AG09309 (cell line): Measurements from ENCODE around the gene TWIST2.
A peak's percentile ranks its signal among the peaks of the same experiment; 100 is the strongest.

Experiments
- DNase-seq: peaks from one replicate; pipeline ENCODE4 v3.0.0-alpha.2; 2010; ENCODE audit warnings: low read depth
- H3K4me3 ChIP-seq: 2 replicates; pipeline ENCODE4 v1.5.1; 2011; ENCODE audit warnings: mild to moderate bottlenecking, low read depth, low read length, moderate library complexity; ENCODE audit not compliant: control insufficient read depth
- CTCF ChIP-seq: IDR thresholded peaks from 2 replicates; pipeline ENCODE4 v1.5.1; 2011; ENCODE audit warnings: mild to moderate bottlenecking, low read depth, low read length, inconsistent platforms; ENCODE audit not compliant: insufficient read depth, control insufficient read depth; ENCODE audit errors: missing control alignments

The TWIST2 gene

GRCh38 chr2:238874330-238875050 is 26.6 kb downstream of the TWIST2 start:
- no peak for DNase-seq
- no peak for TF ChIP-seq CTCF
- no peak overlapping the region for H3K4me3 ChIP-seq

- H3K4me3 ChIP-seq: no peak overlapping the region
- TF ChIP-seq CTCF: peak; percentile 52
- DNase-seq: no peak
Observed at GRCh38 chr2:238875101-238875470, 27.2 kb downstream of the TWIST2 start.

GRCh38 chr2:238875471-238876231 is 27.8 kb downstream of the TWIST2 start:
- no peak overlapping the region for H3K4me3 ChIP-seq
- DNase-seq: no peak
- no peak for TF ChIP-seq CTCF

- DNase-seq: no peak
- no peak overlapping the region for H3K4me3 ChIP-seq
- TF ChIP-seq CTCF: no peak
Observed at GRCh38 chr2:238876232-238876630, 28.3 kb downstream of the TWIST2 start.

- no peak for DNase-seq
- no peak for TF ChIP-seq CTCF
- no peak overlapping the region for H3K4me3 ChIP-seq
Observed at GRCh38 chr2:238878051-238878735, 30.3 kb downstream of the TWIST2 start.

GRCh38 chr2:238879043-238879442 is 31.2 kb downstream of the TWIST2 start:
- TF ChIP-seq CTCF: no peak
- H3K4me3 ChIP-seq: no peak overlapping the region
- no peak for DNase-seq
